ENCODE results near the gene GOPC. TPM values are rescaled to one million over a fixed set of nuclear protein-coding genes. Genes with fewer than 3 reads are reported as not detected.

GOPC gene
- total and polyA plus RNA-seq, 2 of the 4 experiments (the other 2 are of a cell fraction), result 23.4 to 23.8 TPM

DNA sequence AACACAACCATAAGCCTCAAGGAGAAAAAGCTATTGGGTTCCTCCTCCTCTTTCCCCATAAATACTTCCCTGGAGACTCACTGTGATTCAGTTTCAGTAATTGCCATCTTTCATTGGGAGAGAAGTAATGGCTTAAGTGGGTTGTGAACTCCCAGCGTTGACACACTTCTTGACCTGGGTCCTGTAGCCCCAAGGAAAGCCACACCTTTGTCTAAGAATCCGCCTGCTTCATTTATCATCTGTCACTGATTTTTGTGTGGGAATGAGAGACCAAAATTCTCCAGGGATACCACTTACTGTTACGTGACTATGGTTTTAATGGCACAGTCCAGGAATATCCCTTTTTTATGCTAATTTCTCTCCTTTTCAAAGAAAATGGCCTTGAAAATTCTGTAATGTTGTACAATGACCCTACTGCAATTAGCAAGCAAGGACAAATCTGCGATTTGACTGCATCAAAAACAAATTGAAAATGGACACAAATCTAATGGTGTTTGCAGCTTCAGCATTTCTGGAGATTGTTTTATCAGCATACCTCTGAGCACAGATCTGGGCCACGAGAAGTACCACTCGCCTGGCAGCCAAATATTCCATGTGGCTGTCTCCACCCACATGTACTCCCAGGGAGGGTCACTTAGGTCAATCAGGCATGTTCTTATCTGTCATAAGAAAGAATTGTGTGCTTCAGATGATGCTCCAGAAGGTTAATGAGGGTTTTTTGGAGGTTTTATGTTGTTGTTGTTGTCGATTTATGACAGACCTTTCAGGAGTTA lies 90.1 kb downstream of the GOPC start (continued):
- no peak for TF ChIP-seq RCOR1 (IDR thresholded peaks at IDR 0.05; ENCODE audit: insufficient replicate concordance, low read length)

Other genes with a start within 250 kb of the GOPC start
- gene ROS1, start 176.6 kb downstream of the GOPC start, total RNA-seq (2012; rRNA removed), result under 0.01 TPM in 2 replicates
- gene ROS1, start 176.6 kb downstream of the GOPC start, polyA plus RNA-seq (2012; rRNA removed), result 0.03 TPM in 1 of 2 replicates, not detected in the other
- gene DCBLD1, start 119.8 kb downstream of the GOPC start, total RNA-seq (2012; rRNA removed), result 27.8 and 30.0 TPM in 2 replicates
- 20.1 and 21.1 TPM in 2 replicates for gene DCBLD1, start 119.8 kb downstream of the GOPC start, polyA plus RNA-seq (2012; rRNA removed)
- gene NUS1, start 73.0 kb upstream of the GOPC start, total RNA-seq (2012; rRNA removed), result 11.8 and 26.1 TPM in 2 replicates
- 14.4 and 19.6 TPM in 2 replicates for gene NUS1, start 73.0 kb upstream of the GOPC start, polyA plus RNA-seq (2012; rRNA removed)